Loucy (cell line): Measurements from ENCODE around the gene GAB2.
A peak's percentile ranks its signal among the peaks of the same experiment; 100 is the strongest.

Experiments
- H2AFZ ChIP-seq: fragments of 200-600 bp; sonication (generic); 2 replicates; pipeline ENCODE4 v1.6.0; 2016; ENCODE audit warnings: antibody characterized with exemption, mild to moderate bottlenecking, low read length, moderate library complexity
- H3F3A ChIP-seq: fragments of 200-600 bp; 2 replicates; pipeline ENCODE4 v1.6.0; 2016; ENCODE audit warnings: antibody characterized with exemption, low read depth, mild to moderate bottlenecking
- H3K27me3 ChIP-seq: fragments of 200-600 bp; sonication (generic); 2 replicates; pipeline ENCODE4 v1.6.1; 2014; ENCODE audit warnings: low read length, mild to moderate bottlenecking; ENCODE audit not compliant: insufficient read depth, poor library complexity, severe bottlenecking
- H3K36me3 ChIP-seq: fragments of 200-600 bp; sonication (generic); 2 replicates; pipeline ENCODE4 v1.6.1; 2016; ENCODE audit warnings: low read length; ENCODE audit not compliant: insufficient read depth
- H3K4me1 ChIP-seq: fragments of 200-600 bp; sonication (generic); 2 replicates; pipeline ENCODE4 v1.5.1; 2014; ENCODE audit warnings: low read length, mild to moderate bottlenecking; ENCODE audit not compliant: insufficient read depth, poor library complexity, severe bottlenecking
- H3K4me2 ChIP-seq: fragments of 200-600 bp; sonication (generic); 2 replicates; pipeline ENCODE4 v1.6.0; 2014; ENCODE audit warnings: antibody characterized with exemption, low read length, low read depth, mild to moderate bottlenecking; ENCODE audit not compliant: poor library complexity, severe bottlenecking
- H3K4me3 ChIP-seq: fragments of 200-600 bp; sonication (generic); 2 replicates; pipeline ENCODE4 v1.5.1; 2014; ENCODE audit warnings: low read length, mild to moderate bottlenecking, mixed read lengths; ENCODE audit not compliant: poor library complexity, severe bottlenecking
- H3K79me2 ChIP-seq: fragments of 200-600 bp; sonication (generic); 2 replicates; pipeline ENCODE4 v1.6.1; 2014; ENCODE audit warnings: low read length; ENCODE audit not compliant: insufficient read depth
- H3K9ac ChIP-seq: fragments of 200-600 bp; sonication (generic); 2 replicates; pipeline ENCODE4 v1.6.0; 2014; ENCODE audit warnings: mild to moderate bottlenecking, low read depth, low read length, moderate library complexity; ENCODE audit not compliant: poor library complexity, severe bottlenecking
- H3K9me2 ChIP-seq: fragments of 200-600 bp; sonication (generic); replicated peaks from 2 replicates; pipeline ENCODE4 v1.6.1; 2016; ENCODE audit warnings: low read depth, low read length, mixed read lengths
- H3K9me3 ChIP-seq: fragments of 200-600 bp; sonication (generic); 2 replicates; pipeline ENCODE4 v1.6.1; 2014; ENCODE audit warnings: mild to moderate bottlenecking, antibody characterized with exemption, low read length, low read depth; ENCODE audit not compliant: insufficient read depth
- H4K20me1 ChIP-seq: fragments of 200-600 bp; sonication (generic); 2 replicates; pipeline ENCODE4 v1.6.0; 2014; ENCODE audit warnings: antibody characterized with exemption, low read length, mild to moderate bottlenecking; ENCODE audit not compliant: insufficient read depth, poor library complexity, severe bottlenecking
- CTCF ChIP-seq: fragments of 200-600 bp; sonication (generic); conservative IDR thresholded peaks from 2 replicates; pipeline ENCODE4 v1.5.1; 2014; ENCODE audit warnings: mild to moderate bottlenecking, antibody characterized with exemption, low read length
- EZH2phosphoT487 ChIP-seq: fragments of 200-600 bp; IDR thresholded peaks from 2 replicates; pipeline ENCODE4 v1.6.1; 2018; ENCODE audit warnings: antibody characterized with exemption, mild to moderate bottlenecking, moderate library complexity, borderline replicate concordance

Gene GAB2

GRCh38 chr11:78205691-78206090 is 211.9 kb downstream of the GAB2 start:
- Histone ChIP-seq H4K20me1 (no peaks in the 10 kb centered on the region), H3K9me3 (no peaks in the 10 kb centered on the region), H3K36me3 (peaks cover 12% of the 10 kb centered on the region; the same call in 1 of the 2 replicates), H3K4me2 (no peak overlapping the region), H3K9ac (no peak overlapping the region), H3K79me2 (no peaks in the 10 kb centered on the region), H3K9me2 (no peaks in the 10 kb centered on the region), H3K27me3 (no peaks in the 10 kb centered on the region), H3K4me3 (no peak overlapping the region), H2AFZ (no peak overlapping the region), H3F3A (0 out of 2 replicates have a peak, but pooled peaks cover 4% of the 10 kb centered on the region), H3K4me1 (peaks cover 26% of the 10 kb centered on the region)
- TF ChIP-seq CTCF (no peak), EZH2phosphoT487 (no peak)

GRCh38 chr11:78205256-78205655 is 212.4 kb downstream of the GAB2 start:
- H3K9ac ChIP-seq, result no peak overlapping the region
- peaks cover 29% of the 10 kb centered on the region for H3K4me1 ChIP-seq
- H4K20me1 ChIP-seq, result no peaks in the 10 kb centered on the region
- no peak overlapping the region for H3K4me2 ChIP-seq
- 0 out of 2 replicates have a peak, but pooled peaks cover 4% of the 10 kb centered on the region for H3F3A ChIP-seq
- no peak overlapping the region for H3K4me3 ChIP-seq
- H3K79me2 ChIP-seq, result no peaks in the 10 kb centered on the region
- no peak overlapping the region for H2AFZ ChIP-seq
- no peaks in the 10 kb centered on the region for H3K9me3 ChIP-seq
- no peaks in the 10 kb centered on the region for H3K9me2 ChIP-seq
- no peaks in the 10 kb centered on the region for H3K27me3 ChIP-seq
- peaks cover 8% of the 10 kb centered on the region; the same call in 1 of the 2 replicates for H3K36me3 ChIP-seq
- TF ChIP-seq CTCF (no peak), EZH2phosphoT487 (no peak)

GRCh38 chr11:78203184-78203583 is 214.4 kb downstream of the GAB2 start:
- H2AFZ ChIP-seq, result 0 out of 2 replicates have a peak overlapping the region, but pooled peaks have one; percentile 34
- peaks cover 29% of the 10 kb centered on the region for H3K4me1 ChIP-seq
- TF ChIP-seq CTCF (no peak), EZH2phosphoT487 (no peak)
- peak overlapping the region; percentile 50 for H3K9ac ChIP-seq
- H3K9me2 ChIP-seq, result no peaks in the 10 kb centered on the region
- 0 out of 2 replicates have a peak, but pooled peaks cover 4% of the 10 kb centered on the region for H3F3A ChIP-seq
- H3K27me3 ChIP-seq, result no peaks in the 10 kb centered on the region
- H3K9me3 ChIP-seq, result no peaks in the 10 kb centered on the region
- peak overlapping the region; percentile 79 for H3K4me2 ChIP-seq
- no peaks in the 10 kb centered on the region for H3K79me2 ChIP-seq
- H3K36me3 ChIP-seq, result peaks cover 1% of the 10 kb centered on the region; the same call in 1 of the 2 replicates
- peak overlapping the region; percentile 64 for H3K4me3 ChIP-seq
- no peaks in the 10 kb centered on the region for H4K20me1 ChIP-seq
